UCSD-AML1 (cell line): ENCODE measurements around the gene LCLAT1.

ENCODE experiments used
- DNase-seq: peaks from one replicate; lab custom pipeline; 2025; ENCODE audit not compliant: unreplicated experiment; lab: John Stamatoyannopoulos, UW

Gene LCLAT1

GRCh38 chr2:30447149-30448045 is at the start of gene LCLAT1:
LCLAT1 (plus strand) TSS chr2:30447246; CDS start chr2:30525591, 78,345 bp downstream.
- peak; percentile 84 for DNase-seq

GRCh38 chr2:30398084-30398873 is 48.8 kb upstream of the LCLAT1 start:
- DNase-seq = no peak

- no peak for DNase-seq
Measured at GRCh38 chr2:30400151-30400954, 46.7 kb upstream of the LCLAT1 start.

GRCh38 chr2:30402441-30403182 is 44.4 kb upstream of the LCLAT1 start:
- DNase-seq = no peak

- no peak for DNase-seq
Measured at GRCh38 chr2:30403592-30404312, 43.3 kb upstream of the LCLAT1 start.

GRCh38 chr2:30404319-30405259 is 42.5 kb upstream of the LCLAT1 start:
- no peak for DNase-seq

- no peak for DNase-seq
Measured at GRCh38 chr2:30405260-30405605, 41.8 kb upstream of the LCLAT1 start.

GRCh38 chr2:30406853-30407252 is 40.2 kb upstream of the LCLAT1 start:
- no peak for DNase-seq

- no peak for DNase-seq
Measured at GRCh38 chr2:30408961-30409387, 38.1 kb upstream of the LCLAT1 start.

- DNase-seq = no peak
Measured at GRCh38 chr2:30410217-30410616, 36.8 kb upstream of the LCLAT1 start.

GRCh38 chr2:30412047-30412683 is 34.9 kb upstream of the LCLAT1 start:
- DNase-seq = no peak

- no peak for DNase-seq
Measured at GRCh38 chr2:30412684-30413570, 34.1 kb upstream of the LCLAT1 start.

GRCh38 chr2:30414961-30415360 is 32.1 kb upstream of the LCLAT1 start:
- no peak for DNase-seq

GRCh38 chr2:30417253-30417652 is 29.8 kb upstream of the LCLAT1 start:
- no peak for DNase-seq

GRCh38 chr2:30421026-30421603 is 25.9 kb upstream of the LCLAT1 start:
- DNase-seq = no peak

GRCh38 chr2:30421604-30422443 is 25.2 kb upstream of the LCLAT1 start:
- DNase-seq = no peak
